NB4 (cell line): ENCODE measurements around the gene SH3BP5L.

ENCODE experiments used
- POLR2A ChIP-seq: IDR thresholded peaks from 2 replicates; pipeline ENCODE4 v1.6.1; 2011; ENCODE audit warnings: mild to moderate bottlenecking; ENCODE audit not compliant: insufficient read length; ENCODE audit errors: extremely low read depth
- TF ChIP-seq, protein P1 (sequence below): IDR thresholded peaks from one replicate; pipeline ENCODE4 v1.5.1; 2012; ENCODE audit warnings: low read depth, low read length

GRCh38 chr1:248786156-248786555 lies 39.6 kb downstream of the SH3BP5L start:
- no peak for TF ChIP-seq POLR2A
- TF ChIP-seq, protein P1, sequence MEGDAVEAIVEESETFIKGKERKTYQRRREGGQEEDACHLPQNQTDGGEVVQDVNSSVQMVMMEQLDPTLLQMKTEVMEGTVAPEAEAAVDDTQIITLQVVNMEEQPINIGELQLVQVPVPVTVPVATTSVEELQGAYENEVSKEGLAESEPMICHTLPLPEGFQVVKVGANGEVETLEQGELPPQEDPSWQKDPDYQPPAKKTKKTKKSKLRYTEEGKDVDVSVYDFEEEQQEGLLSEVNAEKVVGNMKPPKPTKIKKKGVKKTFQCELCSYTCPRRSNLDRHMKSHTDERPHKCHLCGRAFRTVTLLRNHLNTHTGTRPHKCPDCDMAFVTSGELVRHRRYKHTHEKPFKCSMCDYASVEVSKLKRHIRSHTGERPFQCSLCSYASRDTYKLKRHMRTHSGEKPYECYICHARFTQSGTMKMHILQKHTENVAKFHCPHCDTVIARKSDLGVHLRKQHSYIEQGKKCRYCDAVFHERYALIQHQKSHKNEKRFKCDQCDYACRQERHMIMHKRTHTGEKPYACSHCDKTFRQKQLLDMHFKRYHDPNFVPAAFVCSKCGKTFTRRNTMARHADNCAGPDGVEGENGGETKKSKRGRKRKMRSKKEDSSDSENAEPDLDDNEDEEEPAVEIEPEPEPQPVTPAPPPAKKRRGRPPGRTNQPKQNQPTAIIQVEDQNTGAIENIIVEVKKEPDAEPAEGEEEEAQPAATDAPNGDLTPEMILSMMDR: no peak
